ENCODE measurements around the gene CMIP. TPM values are rescaled to one million over a fixed set of nuclear protein-coding genes. Genes with fewer than 3 reads are reported as not detected.

CMIP gene
- total RNA-seq, 5 donors from 2014 or later (not counting 1 experiment from before 2014, with no cell fraction given) = 39.8 to 55.9 (median 42.6) TPM

DNA sequence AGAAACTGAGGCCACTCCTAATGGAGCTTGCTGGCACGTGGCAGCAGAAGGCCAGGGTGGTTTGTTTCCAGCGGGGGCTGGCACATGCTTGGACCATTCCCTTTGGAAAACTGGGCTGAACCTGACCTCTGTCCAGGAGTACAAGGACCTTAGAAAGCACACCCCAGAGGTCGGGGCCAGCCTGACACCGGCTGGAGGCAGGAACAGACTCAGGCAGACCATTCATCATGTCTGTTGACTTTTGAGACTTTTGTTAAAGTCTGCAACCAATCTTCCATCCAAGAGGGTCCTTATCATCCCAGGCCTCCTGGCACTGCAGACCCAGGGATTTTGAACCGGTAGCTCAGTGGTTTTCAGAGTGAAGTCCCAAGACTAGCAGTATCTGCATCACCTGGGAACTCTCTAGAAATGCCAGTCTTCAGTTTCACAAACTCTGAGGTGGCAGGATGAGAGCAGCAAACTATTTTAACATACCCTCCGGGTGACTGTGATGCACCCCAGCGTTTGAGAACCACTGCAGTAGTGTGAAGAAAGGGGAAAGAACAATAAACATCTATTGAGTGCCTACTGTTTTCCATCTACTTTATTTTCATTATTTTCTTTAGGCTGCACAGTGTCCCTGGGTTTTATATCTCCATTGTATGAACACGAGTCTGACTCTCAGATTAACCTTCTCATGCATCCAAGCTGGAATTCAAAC is 189.2 kb downstream of the CMIP start:
- ATAC-seq (replicated peaks in 1 of 4) (no peak), DNase-seq (no peak)
- Histone ChIP-seq H3K4me1 (ENCODE audit: control insufficient read depth in 1 of 2, extremely low read depth in 1 of 2, insufficient read depth in 2 of 2, low read length in 2 of 2) (peaks cover 0 to 35% of the 10 kb centered on the region in 2 experiments), H3K27ac (ENCODE audit: low read length) (peak overlapping the region; percentile 89), H3K9me3 (no peaks in the 10 kb centered on the region), H3K36me3 (ENCODE audit: control insufficient read depth in 2 of 2, extremely low read depth in 1 of 2, insufficient read depth in 1 of 2, low read length in 1 of 2) (peaks cover 0 to 3% of the 10 kb centered on the region in 2 donors), H3K4me3 (ENCODE audit: control insufficient read depth in 1 of 2, extremely low read depth in 1 of 2, low read length in 1 of 2) (no peak overlapping the region), H3K27me3 (replicated peaks in 1 of 2; ENCODE audit: control insufficient read depth in 2 of 2, extremely low read depth in 1 of 2, insufficient read depth in 2 of 2, low read length in 1 of 2) (no peaks in the 10 kb centered on the region)
- CTCF ChIA-PET = no interaction called here
- WGBS (ENCODE audit: insufficient coverage) = 77% methylated on average over 6 of the region's 8 CpGs
- peak overlapping the region; percentile 97 to 98 for H3K27ac Mint-ChIP-seq
- no peaks in the 10 kb centered on the region for H3K27me3 Mint-ChIP-seq
- H3K4me1 Mint-ChIP-seq = peaks cover 62 to 81% (median 72%) of the 10 kb centered on the region in 3 donors
- H3K36me3 Mint-ChIP-seq = peaks cover 10% of the 10 kb centered on the region
- no peaks in the 10 kb centered on the region for H3K9me3 Mint-ChIP-seq
- POLR2A ChIA-PET = interaction anchor here in 1 of 2 donors (0.5 kb wide), 1 partner anchor 166 kb away, joined by 4 read pairs; no protein-coding TSS in a partner anchor
- peak overlapping the region in 2 of 3 donors; percentile 1 to 31 for H3K4me3 Mint-ChIP-seq

- DNase-seq = no peak
- no peak overlapping the region for H3K27ac ChIP-seq (ENCODE audit: low read length)
- H3K9me3 ChIP-seq = no peaks in the 10 kb centered on the region
- ATAC-seq (replicated peaks in 1 of 4) = no peak
- H3K4me3 Mint-ChIP-seq = peak overlapping the region in 1 of 3 donors; percentile 1
- peaks cover 0 to 38% of the 10 kb centered on the region in 2 experiments for H3K4me1 ChIP-seq (ENCODE audit: control insufficient read depth in 1 of 2, extremely low read depth in 1 of 2, insufficient read depth in 2 of 2, low read length in 2 of 2)
- H3K9me3 Mint-ChIP-seq = no peaks in the 10 kb centered on the region
- H3K36me3 Mint-ChIP-seq = peaks cover 10% of the 10 kb centered on the region
- CTCF ChIA-PET = no interaction called here
- H3K27me3 Mint-ChIP-seq = no peaks in the 10 kb centered on the region
- H3K27me3 ChIP-seq (replicated peaks in 1 of 2; ENCODE audit: control insufficient read depth in 2 of 2, extremely low read depth in 1 of 2, insufficient read depth in 2 of 2, low read length in 1 of 2) = no peaks in the 10 kb centered on the region
- POLR2A ChIA-PET = interaction anchor here in 1 of 2 donors (0.5 kb wide), 1 partner anchor 165 kb away, joined by 4 read pairs; no protein-coding TSS in a partner anchor
- WGBS (ENCODE audit: insufficient coverage) = 89% methylated on average over 3 of the region's 13 CpGs
- peaks cover 58 to 77% (median 68%) of the 10 kb centered on the region in 3 donors for H3K4me1 Mint-ChIP-seq
- H3K27ac Mint-ChIP-seq = peak overlapping the region; percentile 97 to 98
- H3K36me3 ChIP-seq (ENCODE audit: control insufficient read depth in 2 of 2, extremely low read depth in 1 of 2, insufficient read depth in 1 of 2, low read length in 1 of 2) = peaks cover 0 to 3% of the 10 kb centered on the region in 2 donors
- no peak overlapping the region for H3K4me3 ChIP-seq (ENCODE audit: control insufficient read depth in 1 of 2, extremely low read depth in 1 of 2, low read length in 1 of 2)
Measured at GRCh38 chr16:81634380-81635062, 189.9 kb downstream of the CMIP start.

- H3K27me3 Mint-ChIP-seq = no peaks in the 10 kb centered on the region
- no peak overlapping the region for H3K27ac ChIP-seq (ENCODE audit: low read length)
- peaks cover 54 to 69% (median 62%) of the 10 kb centered on the region in 3 donors for H3K4me1 Mint-ChIP-seq
- H3K9me3 Mint-ChIP-seq = no peaks in the 10 kb centered on the region
- no peaks in the 10 kb centered on the region for H3K27me3 ChIP-seq (replicated peaks in 1 of 2; ENCODE audit: control insufficient read depth in 2 of 2, extremely low read depth in 1 of 2, insufficient read depth in 2 of 2, low read length in 1 of 2)
- CTCF ChIA-PET = no interaction called here
- H3K36me3 ChIP-seq (ENCODE audit: control insufficient read depth in 2 of 2, extremely low read depth in 1 of 2, insufficient read depth in 1 of 2, low read length in 1 of 2) = peaks cover 0 to 2% of the 10 kb centered on the region in 2 donors
- ATAC-seq (replicated peaks in 1 of 4) (no peak), DNase-seq (no peak)
- peak overlapping the region in 1 of 2 donors; percentile 97 for H3K27ac Mint-ChIP-seq
- H3K9me3 ChIP-seq = no peaks in the 10 kb centered on the region
- no peak overlapping the region for H3K4me3 Mint-ChIP-seq
- no peak overlapping the region for H3K4me3 ChIP-seq (ENCODE audit: control insufficient read depth in 1 of 2, extremely low read depth in 1 of 2, low read length in 1 of 2)
- POLR2A ChIA-PET = no interaction called here
- peaks cover 10% of the 10 kb centered on the region for H3K36me3 Mint-ChIP-seq
- 87% methylated on average over 12 of the region's 15 CpGs for WGBS (ENCODE audit: insufficient coverage)
- peaks cover 0 to 38% of the 10 kb centered on the region in 2 experiments for H3K4me1 ChIP-seq (ENCODE audit: control insufficient read depth in 1 of 2, extremely low read depth in 1 of 2, insufficient read depth in 2 of 2, low read length in 2 of 2)
Measured at GRCh38 chr16:81635063-81635937, 190.7 kb downstream of the CMIP start.

GRCh38 chr16:81636298-81636993 is 191.8 kb downstream of the CMIP start:
- H3K36me3 ChIP-seq (ENCODE audit: control insufficient read depth in 2 of 2, extremely low read depth in 1 of 2, insufficient read depth in 1 of 2, low read length in 1 of 2) = peaks cover 0 to 5% of the 10 kb centered on the region in 2 donors
- H3K27ac Mint-ChIP-seq = no peak overlapping the region
- no peaks in the 10 kb centered on the region for H3K27me3 Mint-ChIP-seq
- no peak overlapping the region for H3K27ac ChIP-seq (ENCODE audit: low read length)
- H3K4me3 Mint-ChIP-seq = no peak overlapping the region
- CTCF ChIA-PET = no interaction called here
- no peak overlapping the region for H3K4me3 ChIP-seq (ENCODE audit: control insufficient read depth in 1 of 2, extremely low read depth in 1 of 2, low read length in 1 of 2)
- H3K4me1 Mint-ChIP-seq = peaks cover 43 to 60% (median 53%) of the 10 kb centered on the region in 3 donors
- no peak for ATAC-seq (replicated peaks in 1 of 4)
- peaks cover 0 to 28% of the 10 kb centered on the region in 2 experiments for H3K4me1 ChIP-seq (ENCODE audit: control insufficient read depth in 1 of 2, extremely low read depth in 1 of 2, insufficient read depth in 2 of 2, low read length in 2 of 2)
- DNase-seq = no peak
- no peaks in the 10 kb centered on the region for H3K27me3 ChIP-seq (replicated peaks in 1 of 2; ENCODE audit: control insufficient read depth in 2 of 2, extremely low read depth in 1 of 2, insufficient read depth in 2 of 2, low read length in 1 of 2)
- POLR2A ChIA-PET = interaction anchor here in 1 of 2 donors (0.7 kb wide), 1 partner anchor 37 kb away, joined by 3 read pairs; no protein-coding TSS in a partner anchor
- H3K36me3 Mint-ChIP-seq = peaks cover 13% of the 10 kb centered on the region
- H3K9me3 Mint-ChIP-seq = no peaks in the 10 kb centered on the region
- WGBS (ENCODE audit: insufficient coverage) = 83% methylated on average over 6 of the region's 16 CpGs
- H3K9me3 ChIP-seq = no peaks in the 10 kb centered on the region

DNA sequence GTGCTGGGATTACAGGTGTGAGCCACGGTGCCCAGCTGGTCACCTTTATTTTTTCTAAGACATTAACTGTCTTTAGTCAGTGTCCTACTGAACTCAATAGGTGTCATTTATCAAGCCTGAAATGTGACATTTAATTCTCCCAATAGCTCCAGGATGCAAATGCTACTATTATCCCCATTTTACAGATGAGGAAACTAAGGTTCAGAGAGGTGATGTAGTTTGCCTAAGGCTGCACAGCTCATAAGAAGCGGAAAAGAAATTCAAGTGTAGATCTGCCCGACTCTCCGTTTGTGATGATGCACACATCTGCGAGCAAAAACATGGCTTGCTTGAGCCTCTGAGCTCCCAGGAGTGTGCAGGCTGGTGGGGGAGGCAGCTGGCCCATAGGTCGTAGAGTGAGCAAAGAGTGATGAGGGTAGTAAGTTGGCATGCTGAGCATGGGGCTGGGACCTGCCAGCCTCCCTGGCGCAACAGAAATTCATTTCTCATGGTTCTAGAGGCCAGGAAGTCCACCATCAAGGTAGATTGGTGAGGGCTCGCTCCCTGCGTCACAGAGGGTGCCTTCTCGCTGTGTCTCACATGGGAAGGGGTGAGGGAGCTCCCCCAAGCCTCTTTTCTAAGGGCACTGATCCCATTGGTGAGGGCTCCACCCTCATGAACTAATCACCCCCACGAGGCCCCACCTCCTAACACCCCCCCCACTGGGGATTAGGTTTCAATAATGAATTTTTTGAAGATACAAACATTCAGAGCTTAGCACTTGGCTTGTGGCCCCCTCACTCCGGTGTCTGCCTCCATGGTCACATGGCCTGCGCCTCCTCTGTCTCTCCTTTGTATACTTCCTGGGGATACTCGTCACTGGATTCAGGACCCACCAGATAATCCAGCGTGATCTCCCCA is 193.0 kb downstream of the CMIP start:
- CTCF ChIA-PET = interaction anchor here in 1 of 2 donors (0.6 kb wide), 1 partner anchor 431 kb away, joined by 8 read pairs; no protein-coding TSS in a partner anchor
- Mint-ChIP-seq H3K4me3 (no peak overlapping the region), H3K36me3 (peaks cover 13% of the 10 kb centered on the region), H3K27me3 (no peaks in the 10 kb centered on the region), H3K27ac (peak overlapping the region in 1 of 2 donors; percentile 78), H3K9me3 (no peaks in the 10 kb centered on the region), H3K4me1 (peaks cover 37 to 55% (median 46%) of the 10 kb centered on the region in 3 donors)
- Histone ChIP-seq H3K4me1 (ENCODE audit: control insufficient read depth in 1 of 2, extremely low read depth in 1 of 2, insufficient read depth in 2 of 2, low read length in 2 of 2) (peaks cover 0 to 21% of the 10 kb centered on the region in 2 experiments), H3K9me3 (no peaks in the 10 kb centered on the region), H3K27me3 (replicated peaks in 1 of 2; ENCODE audit: control insufficient read depth in 2 of 2, extremely low read depth in 1 of 2, insufficient read depth in 2 of 2, low read length in 1 of 2) (no peaks in the 10 kb centered on the region), H3K4me3 (ENCODE audit: control insufficient read depth in 1 of 2, extremely low read depth in 1 of 2, low read length in 1 of 2) (no peak overlapping the region), H3K36me3 (ENCODE audit: control insufficient read depth in 2 of 2, extremely low read depth in 1 of 2, insufficient read depth in 1 of 2, low read length in 1 of 2) (peaks cover 0 to 5% of the 10 kb centered on the region in 2 donors), H3K27ac (ENCODE audit: low read length) (no peak overlapping the region)
- 99% methylated on average over 10 of the region's 15 CpGs for WGBS (ENCODE audit: insufficient coverage)
- DNase-seq (no peak), ATAC-seq (replicated peaks in 1 of 4) (no peak)
- POLR2A ChIA-PET = no interaction called here

Measured in T-cell (primary cell).